DOHH2 (cell line): Measurements from ENCODE around the gene ZNF346.

Source experiments
- H3F3A ChIP-seq: fragments of 200-600 bp; sonication (generic), shearing (Covaris generic); 2 replicates; pipeline ENCODE4 v1.6.0; 2016; ENCODE audit warnings: antibody characterized with exemption, mild to moderate bottlenecking; ENCODE audit not compliant: control insufficient read depth, insufficient read depth
- H3K27ac ChIP-seq: fragments of 200-600 bp; sonication (generic); 2 replicates; pipeline ENCODE4 v1.5.1; 2014; ENCODE audit warnings: low read depth, mild to moderate bottlenecking, low read length, moderate library complexity
- H3K27me3 ChIP-seq: fragments of 200-600 bp; sonication (generic); 2 replicates; pipeline ENCODE4 v1.6.1; 2014; ENCODE audit warnings: mild to moderate bottlenecking, low read length, mixed read lengths; ENCODE audit not compliant: control insufficient read depth
- H3K36me3 ChIP-seq: fragments of 200-600 bp; sonication (generic); 2 replicates; pipeline ENCODE4 v1.6.1; 2014; ENCODE audit warnings: mild to moderate bottlenecking, low read length, moderate library complexity, mixed read lengths; ENCODE audit not compliant: control insufficient read depth
- H3K4me1 ChIP-seq: fragments of 200-600 bp; sonication (generic); 2 replicates; pipeline ENCODE4 v1.6.1; 2014; ENCODE audit warnings: mild to moderate bottlenecking, low read length, mixed read lengths; ENCODE audit not compliant: control insufficient read depth
- H3K4me2 ChIP-seq: fragments of 200-600 bp; sonication (generic); 2 replicates; pipeline ENCODE4 v1.6.0; 2014; ENCODE audit warnings: mild to moderate bottlenecking, low read length, moderate library complexity
- H3K4me3 ChIP-seq: fragments of 200-600 bp; sonication (generic); 2 replicates; pipeline ENCODE4 v1.5.1; 2014; ENCODE audit warnings: mild to moderate bottlenecking, low read length, mixed read lengths
- H3K79me2 ChIP-seq: fragments of 200-600 bp; sonication (generic); 2 replicates; pipeline ENCODE4 v1.6.1; 2014; ENCODE audit warnings: mild to moderate bottlenecking, low read length, mixed read lengths; ENCODE audit not compliant: control insufficient read depth
- H3K9me2 ChIP-seq: fragments of 200-600 bp; sonication (generic); replicated peaks from 2 replicates; pipeline ENCODE4 v1.6.1; 2014; ENCODE audit warnings: mild to moderate bottlenecking, low read length, mixed read lengths; ENCODE audit not compliant: control insufficient read depth
- H3K9me3 ChIP-seq: fragments of 200-600 bp; sonication (generic); 2 replicates; pipeline ENCODE4 v1.6.1; 2014; ENCODE audit warnings: antibody characterized with exemption, low read length, mixed read lengths; ENCODE audit not compliant: control insufficient read depth, insufficient read depth
- H4K20me1 ChIP-seq: fragments of 200-600 bp; sonication (generic); 2 replicates; pipeline ENCODE4 v1.6.0; 2014; ENCODE audit warnings: low read depth, mild to moderate bottlenecking, antibody characterized with exemption, low read length, moderate library complexity; ENCODE audit not compliant: control insufficient read depth, insufficient read depth
- CTCF ChIP-seq: fragments of 200-600 bp; sonication (generic); IDR thresholded peaks from one replicate; pipeline ENCODE4 v1.5.1; 2014; ENCODE audit warnings: antibody characterized with exemption, mild to moderate bottlenecking, low read depth, low read length; ENCODE audit not compliant: poor library complexity, severe bottlenecking
- EZH2phosphoT487 ChIP-seq: fragments of 200-600 bp; sonication (generic); IDR thresholded peaks from 2 replicates; pipeline ENCODE4 v1.6.1; 2017; ENCODE audit warnings: borderline replicate concordance, mild to moderate bottlenecking, antibody characterized with exemption, low read length, moderate library complexity, mixed read lengths

ZNF346 gene

DNA sequence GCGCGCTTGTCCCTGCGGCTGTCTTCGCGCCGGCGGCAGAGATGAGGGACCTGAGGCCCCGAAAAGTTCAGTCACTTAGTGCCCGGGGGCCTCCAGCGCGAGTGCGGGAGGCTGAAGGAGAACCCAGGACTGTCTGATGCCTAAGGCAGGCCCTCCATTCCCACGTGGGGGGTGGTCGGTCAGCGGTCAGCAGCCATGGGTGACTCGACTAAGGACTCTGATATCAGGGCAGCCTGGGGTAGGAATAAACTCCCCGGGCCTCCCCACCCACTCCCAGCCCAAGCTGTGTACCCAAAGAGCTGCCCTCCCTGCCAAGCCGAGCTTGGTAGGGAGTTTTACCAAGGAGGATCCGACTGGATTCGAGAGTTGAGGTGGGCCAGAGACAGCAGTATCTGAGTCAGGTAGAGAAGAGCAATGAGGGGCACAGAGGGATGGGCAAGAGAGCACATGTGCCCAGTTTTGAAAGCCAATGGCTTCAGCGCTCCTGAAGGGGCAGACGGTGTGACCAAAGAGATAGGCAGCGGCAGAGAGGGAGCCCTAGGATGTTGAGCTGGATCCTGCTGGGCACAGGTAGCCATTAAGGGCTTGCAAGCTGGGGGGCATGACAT, 65.0 kb downstream of the ZNF346 start:
- Histone ChIP-seq H3F3A (peaks cover 15% of the 10 kb centered on the region), H3K27ac (no peak overlapping the region), H3K4me1 (peaks cover 34% of the 10 kb centered on the region), H3K4me2 (peak overlapping the region; percentile 70), H4K20me1 (no peaks in the 10 kb centered on the region), H3K4me3 (peak overlapping the region; percentile 69), H3K9me3 (no peaks in the 10 kb centered on the region), H3K79me2 (no peaks in the 10 kb centered on the region), H3K27me3 (no peaks in the 10 kb centered on the region), H3K9me2 (no peaks in the 10 kb centered on the region), H3K36me3 (no peaks in the 10 kb centered on the region)
- TF ChIP-seq CTCF (no peak), EZH2phosphoT487 (no peak)

GRCh38 chr5:177089127-177089526, 66.6 kb downstream of the ZNF346 start:
- no peaks in the 10 kb centered on the region for H3K79me2 ChIP-seq
- no peaks in the 10 kb centered on the region for H3K36me3 ChIP-seq
- H3F3A ChIP-seq = peaks cover 15% of the 10 kb centered on the region
- no peak overlapping the region for H3K4me2 ChIP-seq
- H3K9me3 ChIP-seq = no peaks in the 10 kb centered on the region
- TF ChIP-seq EZH2phosphoT487 (no peak), CTCF (no peak)
- no peaks in the 10 kb centered on the region for H3K27me3 ChIP-seq
- no peaks in the 10 kb centered on the region for H4K20me1 ChIP-seq
- peaks cover 30% of the 10 kb centered on the region for H3K4me1 ChIP-seq
- no peaks in the 10 kb centered on the region for H3K9me2 ChIP-seq
- H3K4me3 ChIP-seq = no peak overlapping the region
- H3K27ac ChIP-seq = no peak overlapping the region

- Histone ChIP-seq H3K79me2 (no peaks in the 10 kb centered on the region), H3K36me3 (no peaks in the 10 kb centered on the region)
- TF ChIP-seq CTCF (no peak), EZH2phosphoT487 (no peak)
These were observed 67.5 kb downstream of the ZNF346 start for GRCh38 chr5:177089825-177090641.

More at GRCh38 chr5:177089825-177090641, 67.5 kb downstream of the ZNF346 start:
- H3K27ac ChIP-seq = no peak overlapping the region
- no peaks in the 10 kb centered on the region for H3K9me3 ChIP-seq
- H3K27me3 ChIP-seq = no peaks in the 10 kb centered on the region
- peaks cover 12% of the 10 kb centered on the region for H3F3A ChIP-seq
- no peaks in the 10 kb centered on the region for H3K9me2 ChIP-seq
- peaks cover 24% of the 10 kb centered on the region for H3K4me1 ChIP-seq
- no peak overlapping the region for H3K4me2 ChIP-seq
- no peaks in the 10 kb centered on the region for H4K20me1 ChIP-seq
- no peak overlapping the region for H3K4me3 ChIP-seq
